ENCODE data around the gene ZNF79. TPM values are rescaled to one million over a fixed set of nuclear protein-coding genes. Genes with fewer than 3 reads are reported as not detected.

Gene ZNF79
- total RNA-seq, 2 donors from 2014 or later: 7.4 to 9.1 TPM

DNA sequence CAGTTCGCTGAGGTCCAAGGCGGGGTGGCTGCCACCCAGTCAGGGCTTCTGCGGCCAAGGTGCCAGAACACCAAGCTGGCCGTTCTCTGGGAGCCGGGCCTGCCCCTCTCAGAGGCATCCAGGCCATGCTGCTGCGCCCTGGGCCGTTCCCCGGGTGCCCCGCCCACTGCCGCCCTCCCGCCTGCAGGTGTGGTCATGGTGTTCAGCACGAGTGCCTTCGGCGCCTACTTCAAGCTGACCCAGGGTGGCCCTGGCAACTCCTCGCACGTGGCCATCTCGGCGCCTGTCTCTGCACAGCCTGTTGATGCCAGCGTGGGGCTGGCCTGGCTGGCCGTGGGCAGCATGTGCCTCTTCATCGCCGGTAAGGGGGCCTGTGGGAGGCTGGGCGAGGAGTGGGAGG, 19.6 kb upstream of the ZNF79 start:
- Histone ChIP-seq H3K9me3 (ENCODE audit: control insufficient read depth, low read length) (no peaks in the 10 kb centered on the region), H3K36me3 (ENCODE audit: control insufficient read depth, insufficient read depth, low read length) (peaks cover 31% of the 10 kb centered on the region), H3K27me3 (ENCODE audit: control insufficient read depth, insufficient read depth, low read length, poor library complexity, severe bottlenecking) (no peaks in the 10 kb centered on the region), H3K9ac (ENCODE audit: extremely low read depth, low read length, poor library complexity, severe bottlenecking) (no peak overlapping the region), H3K4me3 (ENCODE audit: low read length) (no peak overlapping the region), H3K4me1 (ENCODE audit: control insufficient read depth, insufficient read depth, low read length) (peaks cover 7% of the 10 kb centered on the region), H3K27ac (ENCODE audit: low read depth, low read length) (no peak overlapping the region)
- TF ChIP-seq, protein P1, sequence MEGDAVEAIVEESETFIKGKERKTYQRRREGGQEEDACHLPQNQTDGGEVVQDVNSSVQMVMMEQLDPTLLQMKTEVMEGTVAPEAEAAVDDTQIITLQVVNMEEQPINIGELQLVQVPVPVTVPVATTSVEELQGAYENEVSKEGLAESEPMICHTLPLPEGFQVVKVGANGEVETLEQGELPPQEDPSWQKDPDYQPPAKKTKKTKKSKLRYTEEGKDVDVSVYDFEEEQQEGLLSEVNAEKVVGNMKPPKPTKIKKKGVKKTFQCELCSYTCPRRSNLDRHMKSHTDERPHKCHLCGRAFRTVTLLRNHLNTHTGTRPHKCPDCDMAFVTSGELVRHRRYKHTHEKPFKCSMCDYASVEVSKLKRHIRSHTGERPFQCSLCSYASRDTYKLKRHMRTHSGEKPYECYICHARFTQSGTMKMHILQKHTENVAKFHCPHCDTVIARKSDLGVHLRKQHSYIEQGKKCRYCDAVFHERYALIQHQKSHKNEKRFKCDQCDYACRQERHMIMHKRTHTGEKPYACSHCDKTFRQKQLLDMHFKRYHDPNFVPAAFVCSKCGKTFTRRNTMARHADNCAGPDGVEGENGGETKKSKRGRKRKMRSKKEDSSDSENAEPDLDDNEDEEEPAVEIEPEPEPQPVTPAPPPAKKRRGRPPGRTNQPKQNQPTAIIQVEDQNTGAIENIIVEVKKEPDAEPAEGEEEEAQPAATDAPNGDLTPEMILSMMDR (conservative IDR thresholded peaks at IDR 0.05): no peak
- Mint-ChIP-seq H3K4me1 (peaks cover 3% of the 10 kb centered on the region), H3K27me3 (ENCODE audit: insufficient read depth) (no peaks in the 10 kb centered on the region), H3K36me3 (ENCODE audit: low read depth) (peaks cover 25% of the 10 kb centered on the region), H3K27ac (no peak overlapping the region), H3K4me3 (no peak overlapping the region), H3K9me3 (no peaks in the 10 kb centered on the region)
- no peak for DNase-seq
- WGBS, 2 experiments (ENCODE audit: insufficient coverage in 1 of 2, insufficient read length in 1 of 2): 95 to 96% methylated on average over 5 to 23 of the region's 23 CpGs

DNA sequence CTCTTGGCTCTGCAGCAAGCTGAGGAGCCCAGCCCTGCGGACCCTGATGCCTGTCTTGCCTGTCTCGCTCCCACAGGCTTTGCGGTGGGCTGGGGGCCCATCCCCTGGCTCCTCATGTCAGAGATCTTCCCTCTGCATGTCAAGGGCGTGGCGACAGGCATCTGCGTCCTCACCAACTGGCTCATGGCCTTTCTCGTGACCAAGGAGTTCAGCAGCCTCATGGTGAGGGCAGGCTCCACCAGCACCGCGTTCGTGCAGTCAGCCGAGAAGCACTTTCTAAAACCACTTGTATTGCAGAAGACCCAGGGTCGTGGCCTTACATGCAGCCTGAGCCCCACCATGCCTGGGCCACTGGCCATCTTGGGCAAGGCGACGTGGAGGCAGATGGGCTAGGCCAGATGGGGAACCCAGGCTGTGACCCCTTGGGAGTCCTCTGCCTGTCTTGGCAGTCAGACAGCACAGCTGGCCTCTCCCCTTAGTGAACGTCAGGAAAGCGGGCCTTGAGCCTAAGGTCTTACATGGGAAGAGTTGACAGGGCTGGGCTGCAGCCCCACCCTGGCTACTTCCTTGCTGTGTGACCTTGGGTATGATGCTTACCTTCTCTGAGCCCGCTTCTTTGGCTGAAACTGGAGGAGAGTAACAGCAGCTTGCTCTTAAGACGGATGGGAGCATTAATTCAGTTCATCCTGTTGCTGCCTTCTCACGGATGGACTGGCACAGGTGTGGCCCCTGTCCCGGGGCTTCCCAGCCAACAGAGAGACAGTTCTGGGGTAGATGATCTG, 18.6 kb upstream of the ZNF79 start:
- Histone ChIP-seq H3K27ac (ENCODE audit: low read depth, low read length) (no peak overlapping the region), H3K9ac (ENCODE audit: extremely low read depth, low read length, poor library complexity, severe bottlenecking) (no peak overlapping the region), H3K9me3 (ENCODE audit: control insufficient read depth, low read length) (no peaks in the 10 kb centered on the region), H3K4me1 (ENCODE audit: control insufficient read depth, insufficient read depth, low read length) (peaks cover 7% of the 10 kb centered on the region), H3K27me3 (ENCODE audit: control insufficient read depth, insufficient read depth, low read length, poor library complexity, severe bottlenecking) (no peaks in the 10 kb centered on the region), H3K36me3 (ENCODE audit: control insufficient read depth, insufficient read depth, low read length) (peaks cover 22% of the 10 kb centered on the region), H3K4me3 (ENCODE audit: low read length) (no peak overlapping the region)
- no peak for DNase-seq
- Mint-ChIP-seq H3K4me3 (no peak overlapping the region), H3K36me3 (ENCODE audit: low read depth) (peaks cover 22% of the 10 kb centered on the region), H3K27ac (no peak overlapping the region), H3K9me3 (no peaks in the 10 kb centered on the region), H3K4me1 (peaks cover 3% of the 10 kb centered on the region), H3K27me3 (ENCODE audit: insufficient read depth) (no peaks in the 10 kb centered on the region)
- TF ChIP-seq, protein P1 (conservative IDR thresholded peaks at IDR 0.05): no peak
- 92 to 98% methylated on average over 16 to 20 of the region's 20 CpGs for WGBS, 2 experiments (ENCODE audit: insufficient coverage in 1 of 2, insufficient read length in 1 of 2)

DNA sequence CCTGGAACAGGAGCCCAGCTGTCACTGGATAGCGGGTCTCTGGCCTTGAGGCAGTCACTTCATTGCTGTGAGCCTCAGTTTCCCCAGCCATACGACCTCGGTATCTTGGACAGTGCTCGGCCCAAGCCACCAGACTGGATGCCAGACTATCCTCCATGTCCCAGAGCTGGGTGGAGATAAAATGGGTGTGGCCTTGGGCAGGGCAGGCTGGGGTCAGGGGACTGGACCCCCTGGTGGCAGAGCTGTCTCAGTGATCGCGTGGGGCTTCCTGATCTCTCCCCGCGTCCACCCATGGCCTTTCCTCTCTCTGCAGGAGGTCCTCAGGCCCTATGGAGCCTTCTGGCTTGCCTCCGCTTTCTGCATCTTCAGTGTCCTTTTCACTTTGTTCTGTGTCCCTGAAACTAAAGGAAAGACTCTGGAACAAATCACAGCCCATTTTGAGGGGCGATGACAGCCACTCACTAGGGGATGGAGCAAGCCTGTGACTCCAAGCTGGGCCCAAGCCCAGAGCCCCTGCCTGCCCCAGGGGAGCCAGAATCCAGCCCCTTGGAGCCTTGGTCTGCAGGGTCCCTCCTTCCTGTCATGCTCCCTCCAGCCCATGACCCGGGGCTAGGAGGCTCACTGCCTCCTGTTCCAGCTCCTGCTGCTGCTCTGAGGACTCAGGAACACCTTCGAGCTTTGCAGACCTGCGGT, 17.2 kb upstream of the ZNF79 start:
- 90 to 91% methylated on average over 13 of the region's 13 CpGs for WGBS, 2 experiments (ENCODE audit: insufficient coverage in 1 of 2, insufficient read length in 1 of 2)
- no peak overlapping the region for H3K4me3 Mint-ChIP-seq
- H3K4me1 Mint-ChIP-seq: peaks cover 3% of the 10 kb centered on the region
- no peak overlapping the region for H3K27ac Mint-ChIP-seq
- TF ChIP-seq, protein P1 (conservative IDR thresholded peaks at IDR 0.05): no peak
- H3K4me3 ChIP-seq (ENCODE audit: low read length): no peak overlapping the region
- no peaks in the 10 kb centered on the region for H3K27me3 Mint-ChIP-seq (ENCODE audit: insufficient read depth)
- peak overlapping the region; percentile 1 for H3K27ac ChIP-seq (ENCODE audit: low read depth, low read length)
- H3K9me3 Mint-ChIP-seq: no peaks in the 10 kb centered on the region
- H3K36me3 ChIP-seq (ENCODE audit: control insufficient read depth, insufficient read depth, low read length): peaks cover 15% of the 10 kb centered on the region
- peaks cover 18% of the 10 kb centered on the region for H3K36me3 Mint-ChIP-seq (ENCODE audit: low read depth)
- peaks cover 7% of the 10 kb centered on the region for H3K4me1 ChIP-seq (ENCODE audit: control insufficient read depth, insufficient read depth, low read length)
- DNase-seq: no peak
- no peaks in the 10 kb centered on the region for H3K9me3 ChIP-seq (ENCODE audit: control insufficient read depth, low read length)
- no peaks in the 10 kb centered on the region for H3K27me3 ChIP-seq (ENCODE audit: control insufficient read depth, insufficient read depth, low read length, poor library complexity, severe bottlenecking)
- H3K9ac ChIP-seq (ENCODE audit: extremely low read depth, low read length, poor library complexity, severe bottlenecking): no peak overlapping the region

Measured in endodermal cell (in vitro differentiated cells).